Measurements from ENCODE around the gene ARRB1.

ARRB1 gene

GRCh38 chr11:75320643-75321042 lies 30.8 kb downstream of the ARRB1 start:
- H3K4me3 ChIP-seq (ENCODE audit: low read length), result no peak overlapping the region
- no peak overlapping the region for H3K4me2 ChIP-seq (ENCODE audit: low read length)
- H3K27me3 ChIP-seq (ENCODE audit: low read depth, low read length), result peaks cover 8% of the 10 kb centered on the region
- no peak overlapping the region for H3K27ac ChIP-seq (ENCODE audit: low read length)
- H4K20me1 ChIP-seq (ENCODE audit: insufficient read depth, low read length), result no peaks in the 10 kb centered on the region
- no peak for TF ChIP-seq EZH2phosphoT487 (IDR thresholded peaks at IDR 0.05; ENCODE audit: low read depth)
- TF ChIP-seq CTCF (IDR thresholded peaks at IDR 0.05; ENCODE audit: low read depth, low read length), result no peak
- H3K36me3 ChIP-seq (replicated peaks; ENCODE audit: low read depth, low read length), result no peaks in the 10 kb centered on the region
- H3K9me3 ChIP-seq (ENCODE audit: insufficient read depth, low read length), result no peaks in the 10 kb centered on the region
- no peaks in the 10 kb centered on the region for H3K79me2 ChIP-seq (ENCODE audit: low read length)
- H3K4me1 ChIP-seq (ENCODE audit: low read length), result no peaks in the 10 kb centered on the region
- H2AFZ ChIP-seq (ENCODE audit: low read depth, low read length), result no peak overlapping the region
- H3K9ac ChIP-seq (ENCODE audit: low read length), result no peak overlapping the region

- TF ChIP-seq EZH2phosphoT487 (IDR thresholded peaks at IDR 0.05; ENCODE audit: low read depth) (no peak), CTCF (IDR thresholded peaks at IDR 0.05; ENCODE audit: low read depth, low read length) (no peak)
- no peaks in the 10 kb centered on the region for H3K36me3 ChIP-seq (replicated peaks; ENCODE audit: low read depth, low read length)
- peaks cover 8% of the 10 kb centered on the region for H3K27me3 ChIP-seq (ENCODE audit: low read depth, low read length)
- H3K79me2 ChIP-seq (ENCODE audit: low read length), result no peaks in the 10 kb centered on the region
- no peaks in the 10 kb centered on the region for H4K20me1 ChIP-seq (ENCODE audit: insufficient read depth, low read length)
- H3K9me3 ChIP-seq (ENCODE audit: insufficient read depth, low read length), result no peaks in the 10 kb centered on the region
- no peaks in the 10 kb centered on the region for H3K4me1 ChIP-seq (ENCODE audit: low read length)
- H3K4me2 ChIP-seq (ENCODE audit: low read length), result no peak overlapping the region
- no peak overlapping the region for H3K4me3 ChIP-seq (ENCODE audit: low read length)
- no peak overlapping the region for H2AFZ ChIP-seq (ENCODE audit: low read depth, low read length)
- H3K9ac ChIP-seq (ENCODE audit: low read length), result no peak overlapping the region
- no peak overlapping the region for H3K27ac ChIP-seq (ENCODE audit: low read length)
Observed at GRCh38 chr11:75320046-75320618, 31.3 kb downstream of the ARRB1 start.

GRCh38 chr11:75319035-75319877 lies 32.2 kb downstream of the ARRB1 start:
- no peak overlapping the region for H2AFZ ChIP-seq (ENCODE audit: low read depth, low read length)
- H3K4me3 ChIP-seq (ENCODE audit: low read length), result no peak overlapping the region
- H3K9me3 ChIP-seq (ENCODE audit: insufficient read depth, low read length), result no peaks in the 10 kb centered on the region
- H3K27me3 ChIP-seq (ENCODE audit: low read depth, low read length), result peaks cover 8% of the 10 kb centered on the region
- H3K4me1 ChIP-seq (ENCODE audit: low read length), result no peaks in the 10 kb centered on the region
- TF ChIP-seq CTCF (IDR thresholded peaks at IDR 0.05; ENCODE audit: low read depth, low read length) (no peak), EZH2phosphoT487 (IDR thresholded peaks at IDR 0.05; ENCODE audit: low read depth) (no peak)
- no peaks in the 10 kb centered on the region for H4K20me1 ChIP-seq (ENCODE audit: insufficient read depth, low read length)
- H3K27ac ChIP-seq (ENCODE audit: low read length), result no peak overlapping the region
- no peak overlapping the region for H3K4me2 ChIP-seq (ENCODE audit: low read length)
- H3K9ac ChIP-seq (ENCODE audit: low read length), result no peak overlapping the region
- no peaks in the 10 kb centered on the region for H3K36me3 ChIP-seq (replicated peaks; ENCODE audit: low read depth, low read length)
- no peaks in the 10 kb centered on the region for H3K79me2 ChIP-seq (ENCODE audit: low read length)

- H3K79me2 ChIP-seq (ENCODE audit: low read length), result no peaks in the 10 kb centered on the region
- no peaks in the 10 kb centered on the region for H4K20me1 ChIP-seq (ENCODE audit: insufficient read depth, low read length)
- H3K9me3 ChIP-seq (ENCODE audit: insufficient read depth, low read length), result no peaks in the 10 kb centered on the region
- no peak overlapping the region for H3K9ac ChIP-seq (ENCODE audit: low read length)
- H2AFZ ChIP-seq (ENCODE audit: low read depth, low read length), result no peak overlapping the region
- peaks cover 3% of the 10 kb centered on the region for H3K27me3 ChIP-seq (ENCODE audit: low read depth, low read length)
- H3K4me3 ChIP-seq (ENCODE audit: low read length), result no peak overlapping the region
- no peak for TF ChIP-seq CTCF (IDR thresholded peaks at IDR 0.05; ENCODE audit: low read depth, low read length)
- H3K36me3 ChIP-seq (replicated peaks; ENCODE audit: low read depth, low read length), result no peaks in the 10 kb centered on the region
- no peak overlapping the region for H3K4me2 ChIP-seq (ENCODE audit: low read length)
- H3K4me1 ChIP-seq (ENCODE audit: low read length), result no peaks in the 10 kb centered on the region
- no peak overlapping the region for H3K27ac ChIP-seq (ENCODE audit: low read length)
Observed at GRCh38 chr11:75317446-75318122, 33.9 kb downstream of the ARRB1 start.

Measured in OCI-LY3 (cell line).